Measurements from ENCODE around the gene TM9SF1.

The TM9SF1 gene

DNA sequence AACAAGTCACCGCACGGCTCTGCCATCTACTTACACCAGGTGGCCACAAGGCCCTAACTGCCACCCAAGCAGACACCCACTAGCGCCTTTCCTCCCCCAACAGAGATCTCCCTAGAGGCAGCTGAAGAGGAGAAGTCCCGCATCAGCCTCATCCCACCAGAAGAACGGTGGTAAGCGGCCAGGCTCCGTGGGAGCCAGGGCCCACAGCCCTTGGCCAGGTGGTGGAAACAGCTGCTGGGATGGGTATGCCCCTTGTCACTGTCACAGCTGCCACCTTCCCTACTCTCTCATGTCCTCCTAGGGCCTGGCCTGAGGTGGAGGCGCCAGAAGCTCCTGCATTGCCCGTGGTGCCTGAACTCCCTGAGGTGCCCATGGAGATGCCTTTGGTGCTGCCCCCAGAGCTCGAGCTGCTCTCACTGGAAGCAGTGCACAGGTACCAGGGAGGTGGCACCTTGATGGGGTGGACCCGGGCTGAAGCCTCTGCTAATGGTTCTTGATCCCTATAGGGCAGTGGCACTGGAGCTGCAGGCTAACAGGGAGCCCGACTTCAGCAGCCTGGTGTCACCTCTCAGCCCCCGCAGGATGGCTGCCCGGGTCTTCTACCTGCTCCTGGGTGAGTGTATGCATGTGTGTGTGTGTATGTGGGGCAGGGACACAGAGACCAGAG lies 15.8 kb downstream of the TM9SF1 start:
- DNase-seq (ENCODE audit: low read depth in 3 of 3, low spot score in 1 of 3) = no peak

- no peak for DNase-seq (ENCODE audit: low read depth in 3 of 3, low spot score in 1 of 3)
These were observed 16.7 kb downstream of the TM9SF1 start for GRCh38 chr14:24178399-24179178.

- no peak for DNase-seq (ENCODE audit: low read depth in 3 of 3, low spot score in 1 of 3)
These were observed 17.4 kb downstream of the TM9SF1 start for GRCh38 chr14:24177891-24178290.

GRCh38 chr14:24177041-24177825 lies 18.0 kb downstream of the TM9SF1 start:
- DNase-seq (ENCODE audit: low read depth in 3 of 3, low spot score in 1 of 3) = no peak

- no peak for DNase-seq (ENCODE audit: low read depth in 3 of 3, low spot score in 1 of 3)
These were observed 18.6 kb downstream of the TM9SF1 start for GRCh38 chr14:24176599-24176998.

DNA sequence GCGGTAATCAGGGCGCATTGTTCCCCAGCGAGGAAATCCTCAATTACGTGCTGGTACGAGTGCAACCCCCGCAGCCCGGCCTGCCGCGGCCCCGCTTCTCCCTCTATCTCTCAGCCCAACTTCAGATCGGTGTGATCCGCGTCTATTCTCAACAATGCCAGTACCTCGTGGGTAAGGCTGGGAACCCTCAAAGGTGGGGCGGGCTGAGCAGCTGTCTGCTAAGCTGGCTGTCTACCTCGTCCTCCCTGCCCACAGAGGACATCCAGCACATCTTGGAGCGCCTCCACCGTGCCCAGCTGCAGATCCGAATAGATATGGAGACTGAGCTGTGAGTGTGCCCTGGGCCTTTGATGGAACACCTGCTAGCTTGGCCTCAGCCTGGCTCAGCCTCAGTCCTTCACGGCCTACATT lies 22.4 kb downstream of the TM9SF1 start:
- DNase-seq (ENCODE audit: low read depth in 3 of 3, low spot score in 1 of 3) = no peak

GRCh38 chr14:24172261-24172860 lies 22.9 kb downstream of the TM9SF1 start:
- no peak for DNase-seq (ENCODE audit: low read depth in 3 of 3, low spot score in 1 of 3)

DNA sequence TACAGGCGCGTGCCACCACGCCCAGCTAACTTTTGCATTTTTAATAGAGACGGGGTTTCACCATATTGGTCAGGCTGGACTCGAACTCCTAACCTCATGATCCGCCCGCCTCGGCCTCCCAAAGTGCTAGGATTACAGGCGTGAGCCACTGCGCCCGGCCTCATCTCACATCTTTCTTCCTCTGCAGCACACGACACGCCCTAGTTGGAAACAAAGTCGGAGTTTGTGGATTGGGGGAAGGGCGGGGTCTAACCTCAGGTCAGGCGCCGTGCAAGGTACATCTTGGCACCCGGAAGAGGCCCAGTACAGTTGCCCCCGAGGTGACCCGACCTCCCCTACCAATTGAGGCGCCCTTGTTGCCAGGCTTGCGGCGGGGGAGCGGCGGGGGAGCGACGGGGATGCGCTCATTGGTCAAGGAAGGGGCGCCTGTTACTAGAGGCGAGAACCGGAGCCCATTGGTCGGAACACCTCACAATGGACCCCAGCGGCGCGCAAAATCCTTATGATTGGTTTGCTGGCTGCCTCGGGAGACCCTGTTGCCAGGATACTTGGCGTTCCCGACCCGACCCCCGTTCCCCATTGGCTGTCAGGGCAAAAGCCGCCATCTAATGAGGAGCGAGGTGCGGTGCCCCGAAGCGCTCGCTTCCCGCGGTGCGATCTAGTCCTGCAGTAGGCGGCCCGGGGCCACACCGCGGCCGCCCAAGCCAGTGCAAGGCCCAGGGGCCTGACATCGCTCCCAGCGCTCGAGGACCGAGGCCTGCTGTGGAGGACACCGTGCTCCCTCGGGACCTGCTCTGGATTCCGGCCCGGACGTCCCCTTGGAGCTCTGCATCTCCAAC lies 23.6 kb downstream of the TM9SF1 start, which contains the start of gene REC8:
TSS of gene REC8 (plus strand) at position 659 of the 839 bp plus-strand sequence. CDS start 473 bp downstream, outside the sequence.
- DNase-seq (ENCODE audit: low read depth in 3 of 3, low spot score in 1 of 3) = peak; percentile 29 to 41 (median 31)

DNA sequence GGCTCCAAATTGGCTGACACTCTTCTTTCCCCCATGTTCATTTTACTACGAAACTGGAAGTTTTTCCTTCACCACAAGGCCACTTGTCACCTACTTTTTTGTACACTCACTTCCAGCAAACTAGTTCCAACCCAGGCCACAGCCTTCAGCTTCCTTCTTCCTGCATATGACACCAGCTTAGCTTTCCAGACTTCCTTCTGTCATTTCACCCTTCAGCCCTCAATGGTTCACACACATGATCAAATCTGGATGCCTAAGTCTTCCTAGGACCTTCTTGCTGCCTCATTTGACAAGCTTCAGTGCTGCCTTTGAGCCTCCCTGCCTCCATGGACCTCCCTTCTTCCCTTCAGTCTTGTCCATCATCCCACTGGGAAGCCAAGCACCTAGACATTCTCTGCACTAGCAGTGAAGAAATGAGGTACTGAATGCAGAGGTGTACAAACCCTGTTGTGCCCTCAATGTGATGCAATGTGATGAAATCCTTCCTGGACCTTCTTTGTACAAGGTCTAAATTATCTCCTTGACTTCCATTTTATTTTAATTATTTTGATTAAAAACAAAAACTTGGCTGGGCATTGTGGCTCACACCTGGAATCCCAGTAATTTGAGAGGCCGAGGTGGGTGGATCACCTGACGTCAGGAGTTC lies 27.6 kb downstream of the TM9SF1 start:
- no peak for DNase-seq (ENCODE audit: low read depth in 3 of 3, low spot score in 1 of 3)

DNA sequence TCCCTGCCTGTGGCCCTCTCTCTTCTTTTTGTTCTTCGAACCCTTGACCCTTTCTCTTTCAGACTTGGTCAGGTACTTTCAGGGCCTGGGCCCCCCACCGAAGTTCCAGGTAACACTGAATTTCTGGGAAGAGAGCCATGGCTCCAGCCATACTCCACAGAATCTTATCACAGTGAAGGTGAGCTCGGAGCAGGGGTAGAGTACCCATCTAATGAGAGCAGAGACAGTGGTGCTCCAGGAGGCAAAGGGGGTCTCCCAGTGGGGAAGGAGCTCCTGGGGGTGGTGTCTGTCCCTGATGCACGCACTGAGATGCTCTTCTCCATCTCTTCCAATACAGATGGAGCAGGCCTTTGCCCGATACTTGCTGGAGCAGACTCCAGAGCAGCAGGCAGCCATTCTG lies 29.5 kb downstream of the TM9SF1 start:
- DNase-seq (ENCODE audit: low read depth in 3 of 3, low spot score in 1 of 3) = no peak

- DNase-seq (ENCODE audit: low read depth in 3 of 3, low spot score in 1 of 3) = no peak
These were observed 30.7 kb downstream of the TM9SF1 start for GRCh38 chr14:24164518-24164991.

GRCh38 chr14:24162093-24162492 lies 33.1 kb downstream of the TM9SF1 start:
- DNase-seq (ENCODE audit: low read depth in 3 of 3, low spot score in 1 of 3) = no peak

DNA sequence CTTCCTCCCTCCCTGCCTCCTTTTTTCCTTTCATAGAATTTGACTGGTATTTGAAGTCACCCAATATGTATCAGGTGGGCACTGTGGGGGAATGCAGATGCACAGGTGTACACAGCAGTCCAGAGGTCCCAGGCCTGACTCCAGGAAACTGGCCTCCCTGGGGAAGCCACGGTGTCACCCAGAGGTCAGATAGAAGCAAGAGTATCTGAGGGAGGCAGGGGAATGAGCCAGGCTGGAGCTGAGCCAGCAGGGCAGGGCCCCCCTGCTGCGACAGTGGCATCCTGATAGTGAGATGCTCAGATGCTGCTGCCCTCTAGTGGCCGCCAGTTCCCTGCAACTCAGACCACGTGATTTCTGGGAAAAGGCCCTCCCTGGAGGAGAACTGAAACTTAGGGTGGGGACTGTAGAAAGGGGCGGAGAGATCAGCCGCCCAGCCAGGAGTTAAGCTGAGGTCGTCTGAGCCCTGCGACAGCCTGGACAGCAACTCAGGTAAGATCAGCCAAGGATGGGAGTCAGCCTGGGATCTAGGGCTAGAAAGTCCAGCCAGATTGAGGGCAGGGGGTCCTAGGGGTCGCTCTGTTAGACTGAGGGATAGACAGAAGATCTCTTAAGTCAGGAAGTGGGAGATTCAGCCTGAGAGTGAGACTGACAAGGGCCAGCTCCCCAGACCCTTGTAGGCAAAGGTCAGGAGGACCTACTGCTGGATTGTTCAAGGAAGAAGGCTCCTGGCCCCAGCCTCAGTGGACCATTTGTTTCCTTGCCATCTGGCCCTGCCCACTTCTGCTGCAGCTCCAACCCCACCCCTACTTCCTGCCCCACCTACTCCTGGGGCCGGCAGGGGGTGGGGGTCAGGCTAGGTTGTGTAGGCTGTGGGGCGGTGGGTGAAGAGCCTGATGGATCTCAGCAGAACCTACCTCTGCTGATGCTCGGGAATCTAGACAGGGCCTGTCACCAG lies 34.1 kb downstream of the TM9SF1 start, which contains the start of gene IRF9:
TSS of gene IRF9 (plus strand) at position 416 of the 955 bp plus-strand sequence. CDS start 880 bp downstream, outside the sequence.
- peak; percentile 95 to 99 (median 99) for DNase-seq (ENCODE audit: low read depth in 3 of 3, low spot score in 1 of 3)

DNA sequence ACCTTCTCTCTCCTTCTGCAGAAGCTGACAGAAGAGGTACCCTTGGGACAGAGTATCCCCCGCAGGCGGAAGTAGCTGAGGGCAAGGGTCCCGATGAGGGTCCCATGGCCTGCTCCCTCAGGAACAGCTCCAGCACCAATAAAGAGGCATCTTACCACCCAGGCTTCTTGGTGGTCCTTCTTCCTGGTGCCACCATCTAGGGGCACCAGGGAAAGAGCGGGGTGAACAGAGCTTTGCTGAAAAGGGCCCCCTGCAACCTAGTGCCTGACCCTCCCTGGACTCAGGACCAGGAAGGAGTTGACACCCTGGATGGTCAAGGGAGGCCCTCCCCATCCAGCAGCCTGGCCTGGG lies 34.8 kb downstream of the TM9SF1 start:
- DNase-seq (ENCODE audit: low read depth in 3 of 3, low spot score in 1 of 3) = no peak

DNA sequence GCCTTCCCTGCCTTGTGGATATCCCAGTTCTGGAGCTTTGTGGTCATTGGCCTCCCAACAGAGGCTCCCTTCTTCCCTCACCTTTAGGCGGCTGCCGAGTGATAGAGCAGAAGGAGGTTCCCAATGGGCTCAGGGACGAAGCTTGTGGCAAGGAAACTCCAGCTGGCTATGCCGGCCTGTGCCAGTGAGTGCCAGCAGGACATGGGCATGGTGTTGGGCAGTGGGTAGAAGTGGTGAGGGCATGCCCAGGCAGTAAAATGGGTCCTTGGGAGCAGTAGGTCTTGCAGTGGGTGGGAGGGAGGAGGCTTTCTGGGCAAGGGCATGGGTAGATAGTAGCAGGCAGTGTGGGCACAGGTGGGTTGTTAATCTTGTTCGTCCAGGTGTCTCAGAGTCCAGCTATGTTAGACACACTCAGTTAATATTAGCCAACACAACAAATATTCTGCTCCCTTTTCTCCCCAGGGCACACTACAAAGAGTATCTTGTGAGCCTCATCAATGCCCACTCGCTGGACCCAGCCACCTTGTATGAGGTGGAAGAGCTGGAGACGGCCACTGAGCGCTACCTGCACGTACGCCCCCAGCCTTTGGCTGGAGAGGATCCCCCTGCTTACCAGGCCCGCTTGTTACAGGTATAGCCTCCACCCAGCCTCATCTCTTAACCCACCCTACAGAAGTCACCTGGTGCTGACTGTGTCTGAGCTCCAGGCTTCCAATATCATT lies 35.3 kb downstream of the TM9SF1 start:
- no peak for DNase-seq (ENCODE audit: low read depth in 3 of 3, low spot score in 1 of 3)

GRCh38 chr14:24157331-24157730 lies 37.9 kb downstream of the TM9SF1 start:
- DNase-seq (ENCODE audit: low read depth in 3 of 3, low spot score in 1 of 3) = no peak

DNA sequence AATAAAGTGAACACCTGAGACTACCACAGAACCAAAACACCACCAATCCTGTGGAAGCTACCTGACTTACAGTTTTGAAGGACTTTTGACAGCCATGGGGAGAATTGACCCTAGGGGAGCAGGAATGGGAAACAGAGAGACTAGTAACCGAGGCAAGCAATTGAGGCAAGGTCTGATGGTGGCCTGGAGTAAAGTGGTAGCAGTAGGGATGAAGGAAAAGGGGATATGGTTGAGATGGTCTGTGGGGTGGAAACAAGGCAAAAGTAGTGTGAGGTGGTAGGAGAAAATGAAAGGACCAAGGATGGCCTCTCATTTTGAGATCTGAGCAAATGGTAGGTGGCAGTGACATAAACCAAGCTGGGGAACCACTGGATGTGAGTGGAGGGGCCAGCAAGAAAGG lies 38.4 kb downstream of the TM9SF1 start:
- DNase-seq (ENCODE audit: low read depth in 3 of 3, low spot score in 1 of 3) = no peak

DNA sequence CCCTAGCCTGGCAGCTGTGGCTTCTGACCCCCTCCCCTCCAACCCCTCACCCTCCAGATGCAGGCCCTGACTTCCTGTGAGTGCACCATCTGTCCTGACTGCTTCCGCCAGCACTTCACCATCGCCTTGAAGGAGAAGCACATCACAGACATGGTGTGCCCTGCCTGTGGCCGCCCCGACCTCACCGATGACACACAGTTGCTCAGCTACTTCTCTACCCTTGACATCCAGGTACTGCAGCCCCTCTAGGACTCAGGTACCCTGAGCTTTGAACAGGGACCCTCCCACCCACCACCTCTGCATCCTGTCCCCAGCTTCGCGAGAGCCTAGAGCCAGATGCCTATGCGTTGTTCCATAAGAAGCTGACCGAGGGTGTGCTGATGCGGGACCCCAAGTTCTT lies 40.1 kb downstream of the TM9SF1 start:
- DNase-seq (ENCODE audit: low read depth in 3 of 3, low spot score in 1 of 3) = no peak

All from stimulated activated CD4-positive, alpha-beta T cell treated with anti-CD3 and anti-CD28 coated beads, TNF-alpha, amount 100 ng/mL, for 1 hour (primary cell).